ENCODE results near the gene H2BK1.

H2BK1 gene

DNA sequence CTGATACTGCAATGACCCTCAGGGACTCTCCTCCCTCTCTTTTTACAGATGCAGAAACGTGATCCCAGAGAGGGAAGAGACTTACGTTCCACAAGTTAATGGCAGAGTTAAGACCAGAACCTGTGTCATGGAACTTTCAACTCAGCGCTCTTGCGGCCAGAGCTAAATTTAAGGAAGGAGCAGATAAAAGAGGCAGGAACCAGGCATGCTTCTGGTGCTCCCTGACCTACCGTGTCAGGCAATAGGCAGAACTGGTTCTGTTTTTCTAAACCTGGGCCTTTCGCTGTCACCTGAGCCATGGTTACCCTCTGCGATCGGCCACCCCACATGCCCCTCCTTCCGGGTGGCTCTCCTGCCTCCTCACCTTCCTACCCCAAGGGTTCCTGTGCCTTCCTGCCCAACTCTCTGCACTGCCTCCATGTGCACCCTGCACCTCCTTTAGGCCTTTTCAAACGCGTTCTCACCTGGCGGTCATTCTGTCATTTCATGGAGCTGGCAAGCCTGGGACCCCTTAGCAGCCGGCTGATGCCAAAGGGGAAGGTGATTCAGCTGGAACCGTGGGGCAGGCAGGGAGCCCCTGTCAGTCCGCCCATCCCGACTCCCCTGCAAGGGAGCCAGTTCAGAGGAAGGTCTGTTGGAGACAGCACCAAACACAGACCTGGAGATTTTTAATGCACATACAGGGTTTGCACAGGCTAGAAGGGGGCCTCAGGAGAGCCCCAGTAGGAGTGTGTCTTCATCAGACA is 35.1 kb downstream of the H2BK1 start:
- no peak for DNase-seq

DNA sequence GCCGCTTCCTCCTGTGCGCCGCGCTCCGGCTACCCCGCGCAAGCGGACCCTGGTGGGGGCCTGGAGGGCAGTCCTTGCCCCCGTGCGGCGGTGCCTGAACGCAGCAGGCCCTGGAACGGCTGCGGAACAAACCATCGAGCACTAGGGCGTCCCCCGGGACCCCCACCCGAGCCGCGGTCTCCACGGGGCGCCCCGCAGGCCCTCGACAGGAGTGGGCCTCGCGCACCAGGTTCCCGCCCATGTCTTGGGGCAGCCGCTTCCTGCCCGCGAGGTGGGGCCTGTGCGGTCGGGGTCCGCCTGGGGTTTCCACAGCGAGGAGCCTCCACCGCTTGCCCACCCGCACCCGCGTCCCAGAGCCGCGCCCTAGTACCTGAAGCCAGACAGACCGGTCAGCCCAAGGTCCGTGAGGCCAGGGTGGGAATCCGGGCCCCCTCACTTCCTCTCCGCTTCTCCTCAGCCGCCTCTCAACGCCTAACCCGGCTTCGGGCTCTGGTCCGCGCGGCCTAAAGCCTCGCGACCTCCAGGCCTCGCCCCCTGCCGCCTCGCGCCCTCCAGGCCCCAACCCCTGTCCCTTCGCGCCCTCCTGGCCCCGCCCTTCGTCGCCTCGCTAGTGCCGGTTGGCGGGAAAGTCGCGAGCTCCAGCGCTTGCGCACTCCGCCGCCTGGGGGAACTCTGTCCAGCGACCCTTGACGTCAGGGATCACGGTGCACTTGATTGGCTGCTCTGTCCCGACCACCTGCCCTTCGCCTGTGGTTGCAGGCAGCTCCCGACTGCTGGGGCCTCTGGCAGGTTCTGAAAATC is 35.8 kb downstream of the H2BK1 start:
- DNase-seq = no peak

DNA sequence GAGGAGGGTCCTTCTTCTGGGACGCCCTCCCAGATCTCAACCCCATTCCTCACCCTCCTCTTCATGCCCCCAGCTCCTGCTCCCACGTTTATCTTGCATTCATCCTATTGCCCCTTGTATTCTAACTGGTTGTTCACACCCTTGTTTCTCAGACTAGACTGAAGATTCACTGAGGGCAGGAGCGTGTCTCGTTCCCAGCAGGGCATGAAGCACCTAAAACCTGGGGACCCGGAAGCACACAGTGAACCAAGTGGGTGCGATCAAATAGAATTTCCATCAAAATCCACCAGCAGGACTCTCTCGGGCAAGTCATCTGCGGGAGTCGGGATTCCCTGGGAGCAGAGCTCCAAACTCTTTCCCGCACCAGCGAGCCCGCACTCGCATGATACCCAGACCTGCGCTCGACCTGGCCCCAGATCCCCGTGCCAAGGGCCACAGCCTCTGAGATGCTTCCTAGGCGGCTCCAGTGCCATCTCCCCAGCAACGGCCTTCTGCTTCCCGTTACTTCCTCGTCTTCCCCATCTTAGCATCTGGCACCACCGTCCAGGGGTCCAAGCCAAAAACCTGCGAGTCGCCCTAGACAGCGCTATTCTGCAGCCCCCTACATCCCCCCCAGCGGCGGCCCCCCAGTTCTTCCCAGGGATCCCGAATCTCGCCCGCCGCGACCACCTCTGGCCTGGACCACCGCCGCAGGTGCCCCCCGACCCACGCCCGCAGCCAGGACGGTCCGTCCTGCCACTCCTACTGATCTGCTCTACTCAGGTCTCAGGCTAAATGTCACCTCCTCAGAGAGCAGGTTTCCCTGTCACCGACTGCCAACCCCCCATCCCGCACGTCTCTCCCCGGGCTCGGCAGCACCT is 36.7 kb downstream of the H2BK1 start:
- DNase-seq = no peak

DNA sequence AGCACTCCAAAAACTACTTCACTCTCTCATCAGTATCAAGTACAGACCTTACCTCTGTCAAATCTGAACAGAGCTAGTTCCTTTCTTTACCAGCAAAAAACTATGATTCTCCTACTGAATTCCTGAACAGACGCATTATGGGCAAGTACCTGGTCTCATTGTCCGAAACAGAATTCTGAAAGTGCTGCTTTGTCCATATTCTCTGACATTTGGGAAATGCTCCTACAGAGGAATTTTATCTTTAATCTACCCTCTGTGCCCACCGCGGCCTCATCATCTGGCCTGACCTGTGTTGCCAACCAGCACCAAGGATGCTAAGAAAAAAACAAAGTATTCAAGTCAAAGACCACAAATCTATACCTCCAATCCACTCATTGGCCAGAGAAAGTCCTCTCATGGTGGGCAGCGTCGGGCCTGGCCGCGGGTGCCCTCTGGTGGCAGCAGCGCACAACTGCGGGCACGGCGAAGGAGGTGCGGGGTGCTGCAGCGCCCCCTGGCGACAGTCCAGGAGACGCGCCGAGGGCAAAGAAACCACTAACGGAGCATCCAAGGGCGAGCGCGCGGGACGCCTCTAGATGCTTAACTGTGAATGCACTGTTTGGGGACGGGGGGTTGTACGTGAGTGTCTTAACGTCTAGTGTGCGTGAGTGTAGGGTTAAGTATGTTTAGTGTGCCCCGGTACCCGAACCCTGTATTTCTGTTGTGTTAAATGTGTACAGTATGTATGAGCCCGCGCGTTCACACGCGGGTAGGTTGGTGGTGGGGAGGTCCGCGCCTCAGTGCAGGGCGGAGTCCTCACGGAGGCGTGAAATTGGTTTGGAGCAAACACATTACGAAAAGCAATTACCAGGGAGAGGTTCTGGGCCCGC is 37.8 kb downstream of the H2BK1 start:
- peak; percentile 72 for DNase-seq

DNA sequence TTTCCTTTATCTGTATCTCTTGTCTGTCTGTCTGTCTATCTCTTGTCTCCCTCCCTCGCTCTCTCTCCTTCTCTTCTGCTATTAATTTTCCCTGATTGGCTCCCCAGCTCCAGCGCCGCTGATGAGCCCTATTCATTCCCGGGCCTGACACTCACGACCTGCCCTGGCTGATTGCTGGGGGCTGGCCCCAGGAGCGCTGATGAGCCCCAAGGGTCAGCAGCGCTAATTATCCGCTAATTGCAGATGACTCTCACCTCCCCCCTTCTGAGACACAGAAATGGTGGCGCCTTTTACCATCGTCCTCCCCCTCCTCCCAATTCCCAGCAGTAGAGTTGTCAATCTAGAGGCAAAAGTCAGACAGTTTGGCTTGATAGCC is 41.5 kb downstream of the H2BK1 start:
- DNase-seq = no peak

DNA sequence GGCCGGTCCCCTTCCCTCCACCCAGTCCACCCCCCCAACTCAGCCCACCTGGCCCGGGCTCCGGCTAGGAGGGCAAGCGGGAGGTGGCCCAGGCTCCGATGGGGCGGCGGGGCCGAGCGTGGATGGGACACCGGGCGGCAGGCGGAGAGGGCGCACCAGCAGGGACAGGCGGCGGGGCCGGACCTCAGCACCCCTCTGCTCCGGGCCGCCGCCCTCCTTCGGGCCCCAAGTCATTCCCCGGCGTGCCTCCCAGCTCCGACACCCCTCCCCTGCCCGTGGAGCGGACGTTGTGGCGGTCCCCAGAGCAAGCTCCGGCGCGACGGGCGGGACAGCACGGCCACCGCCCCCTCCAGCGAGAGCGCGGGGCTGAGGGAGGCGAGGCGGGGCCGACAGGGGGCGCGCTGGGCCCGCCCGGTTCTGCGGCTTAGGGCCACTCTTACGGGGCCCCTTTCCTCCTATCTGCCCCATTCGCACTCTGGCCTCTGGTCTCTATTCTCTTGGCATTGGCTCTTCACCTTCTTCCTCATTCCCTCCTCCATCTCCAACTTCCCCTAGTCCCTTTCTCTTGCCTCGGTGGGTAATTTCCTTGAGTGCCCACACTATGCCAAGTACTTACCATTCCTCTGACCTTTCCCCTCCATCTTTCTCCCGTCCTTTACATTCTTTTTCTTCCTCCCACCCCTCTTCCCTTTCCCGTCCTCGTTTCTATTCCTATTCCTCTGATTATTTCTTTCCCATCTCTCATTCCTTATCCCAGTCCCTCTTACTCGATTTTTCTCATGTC is 42.1 kb downstream of the H2BK1 start:
- DNase-seq = no peak

DNA sequence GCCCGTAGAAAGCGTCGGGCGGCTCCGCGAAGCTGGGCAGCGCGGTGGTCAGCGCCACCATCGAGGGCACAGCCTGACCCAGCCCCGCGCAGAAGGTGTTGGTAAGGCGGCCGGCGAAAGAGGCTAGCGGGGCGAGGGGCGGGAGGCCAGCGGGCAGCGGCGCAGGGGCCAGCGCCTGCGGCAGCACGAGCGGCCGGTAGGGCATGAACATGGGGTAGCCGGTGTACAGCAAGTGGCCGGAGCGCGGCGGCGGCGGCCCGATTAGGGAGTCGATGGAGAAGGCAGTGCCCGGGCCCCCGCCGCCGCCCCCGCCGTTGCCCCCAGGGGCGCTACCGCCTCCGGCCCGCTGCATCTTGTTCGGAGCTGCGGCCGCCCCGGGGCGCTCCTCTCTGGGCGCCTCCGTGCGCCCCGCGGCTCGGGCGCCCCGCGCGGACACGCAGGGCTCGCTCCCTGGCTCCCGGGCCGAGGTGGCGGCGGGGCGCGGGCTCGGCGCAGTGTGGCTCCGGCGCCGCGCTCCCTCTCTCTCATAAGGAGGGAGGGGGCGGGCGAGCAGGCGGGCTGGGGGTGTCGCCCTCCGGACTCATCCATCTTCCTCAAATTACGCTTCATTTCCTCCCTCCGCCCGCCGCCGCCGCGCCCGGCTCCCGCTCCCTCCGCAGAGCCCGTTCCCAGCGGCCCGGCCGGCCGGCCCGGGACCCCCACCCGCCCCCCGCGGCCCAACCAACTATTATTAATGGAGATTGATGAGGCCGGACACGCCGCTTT is 42.9 kb downstream of the H2BK1 start, which contains the start of gene GBX1:
GBX1 (minus strand) TSS at position 498 of the 765 bp plus-strand sequence; CDS start at position 352, 146 bp downstream.
- no peak for DNase-seq

DNA sequence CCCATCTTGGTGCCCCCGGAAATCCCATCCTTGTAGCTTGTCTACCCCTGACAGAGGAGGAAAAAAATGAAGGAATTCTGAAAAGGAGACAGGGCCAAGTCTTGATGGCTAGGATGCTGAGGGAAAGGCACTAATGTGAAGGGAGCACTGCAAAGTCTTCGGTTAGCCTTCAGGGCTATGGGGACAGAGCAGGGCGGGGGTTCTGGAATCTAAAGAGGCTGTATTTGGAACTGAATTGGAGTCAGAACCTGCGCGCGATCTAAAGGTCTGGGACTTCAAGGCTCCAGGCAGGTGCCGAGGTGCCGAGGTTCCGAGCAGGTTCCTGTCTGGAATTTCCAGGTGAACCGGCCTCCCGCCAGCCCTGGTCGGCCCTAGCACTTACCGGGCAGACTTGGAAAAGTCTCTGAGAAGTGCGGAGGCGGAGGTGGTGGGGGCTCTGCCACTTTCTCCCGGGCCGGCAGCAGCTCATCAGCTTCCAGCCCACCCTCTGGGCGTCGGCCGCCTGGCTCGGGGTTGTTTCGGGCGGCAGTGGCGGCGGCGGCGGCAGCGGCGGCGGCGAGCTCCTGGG is 43.6 kb downstream of the H2BK1 start:
- DNase-seq = no peak

DNA sequence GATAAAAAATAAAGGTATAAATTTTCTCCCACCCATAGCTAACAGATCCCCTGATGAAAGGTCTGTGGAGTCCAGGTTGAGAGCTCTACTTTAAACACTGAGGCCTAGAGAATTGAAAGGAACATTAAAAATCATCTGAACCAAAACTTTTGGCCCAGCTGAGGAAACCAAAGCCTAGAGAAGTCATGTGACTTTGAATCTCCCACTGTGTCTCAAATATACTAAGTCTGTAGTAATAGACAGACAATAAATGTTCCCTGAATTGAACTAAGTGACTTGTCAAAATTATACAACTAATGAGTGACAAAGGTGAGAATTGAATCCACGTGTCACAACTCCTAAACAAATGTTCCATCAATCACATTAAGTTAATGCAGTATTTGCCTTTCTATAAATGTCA is 48.5 kb downstream of the H2BK1 start:
- DNase-seq = no peak

Measured in activated CD4-positive, alpha-beta T cell treated with anti-CD3 and anti-CD28 coated beads for 1 hour (primary cell).